ENCODE measurements around the gene CD40.

- TF ChIP-seq, protein P1, sequence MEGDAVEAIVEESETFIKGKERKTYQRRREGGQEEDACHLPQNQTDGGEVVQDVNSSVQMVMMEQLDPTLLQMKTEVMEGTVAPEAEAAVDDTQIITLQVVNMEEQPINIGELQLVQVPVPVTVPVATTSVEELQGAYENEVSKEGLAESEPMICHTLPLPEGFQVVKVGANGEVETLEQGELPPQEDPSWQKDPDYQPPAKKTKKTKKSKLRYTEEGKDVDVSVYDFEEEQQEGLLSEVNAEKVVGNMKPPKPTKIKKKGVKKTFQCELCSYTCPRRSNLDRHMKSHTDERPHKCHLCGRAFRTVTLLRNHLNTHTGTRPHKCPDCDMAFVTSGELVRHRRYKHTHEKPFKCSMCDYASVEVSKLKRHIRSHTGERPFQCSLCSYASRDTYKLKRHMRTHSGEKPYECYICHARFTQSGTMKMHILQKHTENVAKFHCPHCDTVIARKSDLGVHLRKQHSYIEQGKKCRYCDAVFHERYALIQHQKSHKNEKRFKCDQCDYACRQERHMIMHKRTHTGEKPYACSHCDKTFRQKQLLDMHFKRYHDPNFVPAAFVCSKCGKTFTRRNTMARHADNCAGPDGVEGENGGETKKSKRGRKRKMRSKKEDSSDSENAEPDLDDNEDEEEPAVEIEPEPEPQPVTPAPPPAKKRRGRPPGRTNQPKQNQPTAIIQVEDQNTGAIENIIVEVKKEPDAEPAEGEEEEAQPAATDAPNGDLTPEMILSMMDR (IDR thresholded peaks at IDR 0.05) = no peak
- TF ChIP-seq ZFX (IDR thresholded peaks at IDR 0.05; ENCODE audit: borderline replicate concordance) = no peak
Observed at GRCh38 chr20:46076806-46077205, 41.3 kb upstream of the CD40 start.
